H1 (cell line): ENCODE results near the gene WDR54. TPM values are rescaled to one million over a fixed set of nuclear protein-coding genes. Genes with fewer than 3 reads are reported as not detected.

Experiments
- BACH1 ChIP-seq: IDR thresholded peaks from 2 replicates; pipeline ENCODE4 v1.6.1; 2012; ENCODE audit warnings: low read length, improper control_type of control experiment
- CHD1 ChIP-seq: IDR thresholded peaks from 2 replicates; pipeline ENCODE4 v1.6.1; 2012; ENCODE audit warnings: low read depth, low read length, improper control_type of control experiment
- EP300 ChIP-seq, 2 experiments: IDR thresholded peaks; 1 replicate in 1 of 2; 2 replicates in 1 of 2; pipeline ENCODE4 v1.6.1; 2011 to 2012; ENCODE audit warnings: low read depth in 2 of 2, low read length in 2 of 2, mild to moderate bottlenecking in 2 of 2, borderline replicate concordance in 1 of 2, inconsistent platforms in 1 of 2, moderate library complexity in 1 of 2
- GABPA ChIP-seq: IDR thresholded peaks from 2 replicates; pipeline ENCODE4 v1.6.1; 2011; ENCODE audit warnings: mild to moderate bottlenecking, low read length, moderate library complexity, borderline replicate concordance; ENCODE audit not compliant: insufficient read depth
- JUND ChIP-seq: IDR thresholded peaks from 2 replicates; pipeline ENCODE4 v1.6.1; 2011; ENCODE audit warnings: mild to moderate bottlenecking, improper control_type of control experiment, low read length
- PHF8 ChIP-seq: fragments of 200-600 bp; sonication (generic); conservative IDR thresholded peaks from 2 replicates; pipeline ENCODE4 v1.7.1; 2012; ENCODE audit warnings: low read depth, mild to moderate bottlenecking, inconsistent platforms, low read length, moderate library complexity
- RXRA ChIP-seq: IDR thresholded peaks from 2 replicates; pipeline ENCODE4 v1.6.1; 2011; ENCODE audit warnings: low read depth, mild to moderate bottlenecking, low read length, moderate library complexity; ENCODE audit not compliant: insufficient read depth
- SAP30 ChIP-seq: fragments of 300-600 bp; sonication (generic); IDR thresholded peaks from 2 replicates; pipeline ENCODE4 v1.7.1; 2012; ENCODE audit warnings: low read length, moderate library complexity, mild to moderate bottlenecking, inconsistent platforms; ENCODE audit not compliant: insufficient read depth, insufficient replicate concordance
- polyA plus RNA-seq, 7 experiments: library from polyadenylated mRNA; depleted of rRNA in 3 of 7; stranded (reverse) in 5 of 7; unstranded in 2 of 7; fragments of >200 nt in 5 of 7; fragments of 200-250 nt in 2 of 7; gene quantifications; 1 replicate in 5 of 7; 2 replicates in 1 of 7; 4 replicates in 1 of 7; pipeline versions ENCODE4 v1.2.1 to v1.2.3, GENCODE V29; 2011 to 2013; ENCODE audit warnings: missing spikeins in 2 of 7, mixed read lengths in 2 of 7
- total RNA-seq: library from RNA; stranded (reverse); fragmentation: NEBNext Ultra II Directional; extraction: Animal tissue kit (Norgen Biotek cat#: 25700); gene quantifications from 2 replicates; pipeline ENCODE4 v1.2.1, GENCODE V29; 2021
- TF ChIP-seq, protein P1 (sequence below): fragments of 300-600 bp; sonication (generic); IDR thresholded peaks from 2 replicates; pipeline ENCODE4 v1.7.1; 2012; ENCODE audit warnings: low read length, moderate library complexity, mild to moderate bottlenecking, inconsistent platforms; ENCODE audit not compliant: insufficient replicate concordance

Gene WDR54
- total and polyA plus RNA-seq, 2 of the 8 experiments (the other 6 are each of a cell fraction or from before 2014, with no cell fraction given): 41.6 to 125 TPM

DNA sequence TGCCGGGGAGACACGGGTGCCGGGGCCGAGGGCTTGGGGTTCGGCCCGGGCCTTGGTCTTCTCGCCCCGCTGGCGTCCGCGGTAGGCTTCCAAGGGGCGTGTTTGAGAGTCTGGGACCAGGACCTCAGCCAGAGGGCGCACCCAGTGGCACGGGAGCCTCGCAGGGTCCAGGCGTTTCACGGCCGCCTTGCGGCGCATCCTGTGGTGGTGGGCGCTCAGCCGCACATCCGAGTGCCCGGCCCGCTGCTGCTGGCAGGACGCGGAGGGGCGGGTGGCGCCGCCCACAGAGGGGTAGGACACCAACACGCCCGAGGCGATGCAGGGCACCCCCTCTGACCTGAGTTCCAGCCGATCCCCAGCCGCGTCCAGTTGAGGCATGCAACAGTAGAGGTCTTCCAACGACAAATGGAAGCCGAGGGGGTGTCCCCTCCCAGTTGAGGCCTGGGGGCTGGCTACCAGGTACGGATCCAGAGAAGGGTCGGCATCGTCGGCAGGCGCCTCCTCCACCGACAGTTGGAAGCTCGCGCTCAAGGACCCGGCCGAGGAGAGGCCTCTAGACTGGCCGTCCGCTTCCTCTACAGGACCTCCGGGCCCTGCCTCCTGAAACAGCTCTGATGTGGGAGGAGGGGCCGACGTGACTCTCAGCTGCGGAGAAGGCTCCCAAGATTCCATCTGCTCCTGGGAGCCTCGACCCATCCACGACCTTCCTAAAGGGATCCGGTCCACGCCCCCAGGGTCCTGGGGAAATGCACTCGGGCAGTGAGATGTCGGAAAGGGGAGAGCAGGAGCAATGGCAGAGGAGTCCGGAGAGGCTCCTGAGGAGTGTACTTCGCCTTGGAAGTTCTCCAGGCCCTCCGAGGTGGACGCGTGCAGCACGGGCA, 6.4 kb upstream of the WDR54 start (continued):
- TF ChIP-seq, protein P1, sequence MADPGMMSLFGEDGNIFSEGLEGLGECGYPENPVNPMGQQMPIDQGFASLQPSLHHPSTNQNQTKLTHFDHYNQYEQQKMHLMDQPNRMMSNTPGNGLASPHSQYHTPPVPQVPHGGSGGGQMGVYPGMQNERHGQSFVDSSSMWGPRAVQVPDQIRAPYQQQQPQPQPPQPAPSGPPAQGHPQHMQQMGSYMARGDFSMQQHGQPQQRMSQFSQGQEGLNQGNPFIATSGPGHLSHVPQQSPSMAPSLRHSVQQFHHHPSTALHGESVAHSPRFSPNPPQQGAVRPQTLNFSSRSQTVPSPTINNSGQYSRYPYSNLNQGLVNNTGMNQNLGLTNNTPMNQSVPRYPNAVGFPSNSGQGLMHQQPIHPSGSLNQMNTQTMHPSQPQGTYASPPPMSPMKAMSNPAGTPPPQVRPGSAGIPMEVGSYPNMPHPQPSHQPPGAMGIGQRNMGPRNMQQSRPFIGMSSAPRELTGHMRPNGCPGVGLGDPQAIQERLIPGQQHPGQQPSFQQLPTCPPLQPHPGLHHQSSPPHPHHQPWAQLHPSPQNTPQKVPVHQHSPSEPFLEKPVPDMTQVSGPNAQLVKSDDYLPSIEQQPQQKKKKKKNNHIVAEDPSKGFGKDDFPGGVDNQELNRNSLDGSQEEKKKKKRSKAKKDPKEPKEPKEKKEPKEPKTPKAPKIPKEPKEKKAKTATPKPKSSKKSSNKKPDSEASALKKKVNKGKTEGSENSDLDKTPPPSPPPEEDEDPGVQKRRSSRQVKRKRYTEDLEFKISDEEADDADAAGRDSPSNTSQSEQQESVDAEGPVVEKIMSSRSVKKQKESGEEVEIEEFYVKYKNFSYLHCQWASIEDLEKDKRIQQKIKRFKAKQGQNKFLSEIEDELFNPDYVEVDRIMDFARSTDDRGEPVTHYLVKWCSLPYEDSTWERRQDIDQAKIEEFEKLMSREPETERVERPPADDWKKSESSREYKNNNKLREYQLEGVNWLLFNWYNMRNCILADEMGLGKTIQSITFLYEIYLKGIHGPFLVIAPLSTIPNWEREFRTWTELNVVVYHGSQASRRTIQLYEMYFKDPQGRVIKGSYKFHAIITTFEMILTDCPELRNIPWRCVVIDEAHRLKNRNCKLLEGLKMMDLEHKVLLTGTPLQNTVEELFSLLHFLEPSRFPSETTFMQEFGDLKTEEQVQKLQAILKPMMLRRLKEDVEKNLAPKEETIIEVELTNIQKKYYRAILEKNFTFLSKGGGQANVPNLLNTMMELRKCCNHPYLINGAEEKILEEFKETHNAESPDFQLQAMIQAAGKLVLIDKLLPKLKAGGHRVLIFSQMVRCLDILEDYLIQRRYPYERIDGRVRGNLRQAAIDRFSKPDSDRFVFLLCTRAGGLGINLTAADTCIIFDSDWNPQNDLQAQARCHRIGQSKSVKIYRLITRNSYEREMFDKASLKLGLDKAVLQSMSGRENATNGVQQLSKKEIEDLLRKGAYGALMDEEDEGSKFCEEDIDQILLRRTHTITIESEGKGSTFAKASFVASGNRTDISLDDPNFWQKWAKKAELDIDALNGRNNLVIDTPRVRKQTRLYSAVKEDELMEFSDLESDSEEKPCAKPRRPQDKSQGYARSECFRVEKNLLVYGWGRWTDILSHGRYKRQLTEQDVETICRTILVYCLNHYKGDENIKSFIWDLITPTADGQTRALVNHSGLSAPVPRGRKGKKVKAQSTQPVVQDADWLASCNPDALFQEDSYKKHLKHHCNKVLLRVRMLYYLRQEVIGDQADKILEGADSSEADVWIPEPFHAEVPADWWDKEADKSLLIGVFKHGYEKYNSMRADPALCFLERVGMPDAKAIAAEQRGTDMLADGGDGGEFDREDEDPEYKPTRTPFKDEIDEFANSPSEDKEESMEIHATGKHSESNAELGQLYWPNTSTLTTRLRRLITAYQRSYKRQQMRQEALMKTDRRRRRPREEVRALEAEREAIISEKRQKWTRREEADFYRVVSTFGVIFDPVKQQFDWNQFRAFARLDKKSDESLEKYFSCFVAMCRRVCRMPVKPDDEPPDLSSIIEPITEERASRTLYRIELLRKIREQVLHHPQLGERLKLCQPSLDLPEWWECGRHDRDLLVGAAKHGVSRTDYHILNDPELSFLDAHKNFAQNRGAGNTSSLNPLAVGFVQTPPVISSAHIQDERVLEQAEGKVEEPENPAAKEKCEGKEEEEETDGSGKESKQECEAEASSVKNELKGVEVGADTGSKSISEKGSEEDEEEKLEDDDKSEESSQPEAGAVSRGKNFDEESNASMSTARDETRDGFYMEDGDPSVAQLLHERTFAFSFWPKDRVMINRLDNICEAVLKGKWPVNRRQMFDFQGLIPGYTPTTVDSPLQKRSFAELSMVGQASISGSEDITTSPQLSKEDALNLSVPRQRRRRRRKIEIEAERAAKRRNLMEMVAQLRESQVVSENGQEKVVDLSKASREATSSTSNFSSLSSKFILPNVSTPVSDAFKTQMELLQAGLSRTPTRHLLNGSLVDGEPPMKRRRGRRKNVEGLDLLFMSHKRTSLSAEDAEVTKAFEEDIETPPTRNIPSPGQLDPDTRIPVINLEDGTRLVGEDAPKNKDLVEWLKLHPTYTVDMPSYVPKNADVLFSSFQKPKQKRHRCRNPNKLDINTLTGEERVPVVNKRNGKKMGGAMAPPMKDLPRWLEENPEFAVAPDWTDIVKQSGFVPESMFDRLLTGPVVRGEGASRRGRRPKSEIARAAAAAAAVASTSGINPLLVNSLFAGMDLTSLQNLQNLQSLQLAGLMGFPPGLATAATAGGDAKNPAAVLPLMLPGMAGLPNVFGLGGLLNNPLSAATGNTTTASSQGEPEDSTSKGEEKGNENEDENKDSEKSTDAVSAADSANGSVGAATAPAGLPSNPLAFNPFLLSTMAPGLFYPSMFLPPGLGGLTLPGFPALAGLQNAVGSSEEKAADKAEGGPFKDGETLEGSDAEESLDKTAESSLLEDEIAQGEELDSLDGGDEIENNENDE: no peak
- TF ChIP-seq PHF8: no peak
- TF ChIP-seq RXRA: no peak
- TF ChIP-seq SAP30: no peak
- no peak for TF ChIP-seq EP300 (IDR thresholded peaks at IDR 0.05; ENCODE audit: borderline replicate concordance in 1 of 2, low read depth in 2 of 2, low read length in 2 of 2)
- TF ChIP-seq GABPA: no peak
- TF ChIP-seq CHD1: no peak
- no peak for TF ChIP-seq BACH1
- no peak for TF ChIP-seq JUND
